ENCODE data around the gene TDRD3. TPM values are rescaled to one million over a fixed set of nuclear protein-coding genes. Genes with fewer than 3 reads are reported as not detected.

TDRD3 gene
- total RNA-seq, 1 donor from 2014 or later: 25.6 TPM

DNA sequence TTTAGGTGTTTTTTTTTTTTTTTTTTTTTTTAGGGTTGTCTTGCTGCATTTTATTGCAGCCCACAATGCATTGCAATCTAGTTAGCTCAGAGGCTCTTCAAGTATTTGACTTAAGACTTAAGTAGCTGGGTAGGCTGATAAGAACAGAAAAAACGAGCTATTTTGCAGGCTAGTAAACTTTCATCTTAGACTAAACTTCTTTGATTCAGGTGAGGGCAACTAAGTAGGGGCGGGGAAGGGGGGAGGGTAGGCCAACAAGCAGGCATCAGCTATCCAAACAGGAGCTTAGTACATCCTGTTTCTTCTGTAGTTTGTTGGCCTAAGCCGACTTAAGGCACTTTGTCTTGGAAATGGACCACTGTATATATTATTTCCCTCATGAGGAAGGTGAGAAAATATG is 4.9 kb upstream of the TDRD3 start:
- H3K9me3 ChIP-seq: no peaks in the 10 kb centered on the region
- ATAC-seq (peak; percentile 15), DNase-seq (peak; percentile 72)
- TF ChIP-seq, protein P1, sequence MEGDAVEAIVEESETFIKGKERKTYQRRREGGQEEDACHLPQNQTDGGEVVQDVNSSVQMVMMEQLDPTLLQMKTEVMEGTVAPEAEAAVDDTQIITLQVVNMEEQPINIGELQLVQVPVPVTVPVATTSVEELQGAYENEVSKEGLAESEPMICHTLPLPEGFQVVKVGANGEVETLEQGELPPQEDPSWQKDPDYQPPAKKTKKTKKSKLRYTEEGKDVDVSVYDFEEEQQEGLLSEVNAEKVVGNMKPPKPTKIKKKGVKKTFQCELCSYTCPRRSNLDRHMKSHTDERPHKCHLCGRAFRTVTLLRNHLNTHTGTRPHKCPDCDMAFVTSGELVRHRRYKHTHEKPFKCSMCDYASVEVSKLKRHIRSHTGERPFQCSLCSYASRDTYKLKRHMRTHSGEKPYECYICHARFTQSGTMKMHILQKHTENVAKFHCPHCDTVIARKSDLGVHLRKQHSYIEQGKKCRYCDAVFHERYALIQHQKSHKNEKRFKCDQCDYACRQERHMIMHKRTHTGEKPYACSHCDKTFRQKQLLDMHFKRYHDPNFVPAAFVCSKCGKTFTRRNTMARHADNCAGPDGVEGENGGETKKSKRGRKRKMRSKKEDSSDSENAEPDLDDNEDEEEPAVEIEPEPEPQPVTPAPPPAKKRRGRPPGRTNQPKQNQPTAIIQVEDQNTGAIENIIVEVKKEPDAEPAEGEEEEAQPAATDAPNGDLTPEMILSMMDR (IDR thresholded peaks at IDR 0.05): no peak
- no peak overlapping the region for H3K27ac ChIP-seq
- H3K36me3 ChIP-seq: no peaks in the 10 kb centered on the region
- H3K4me1 ChIP-seq: no peaks in the 10 kb centered on the region
- no peak overlapping the region for H3K4me3 ChIP-seq
- intact Hi-C loops (cut with DNase I): no loop called here
- H3K27me3 ChIP-seq: no peaks in the 10 kb centered on the region

DNA sequence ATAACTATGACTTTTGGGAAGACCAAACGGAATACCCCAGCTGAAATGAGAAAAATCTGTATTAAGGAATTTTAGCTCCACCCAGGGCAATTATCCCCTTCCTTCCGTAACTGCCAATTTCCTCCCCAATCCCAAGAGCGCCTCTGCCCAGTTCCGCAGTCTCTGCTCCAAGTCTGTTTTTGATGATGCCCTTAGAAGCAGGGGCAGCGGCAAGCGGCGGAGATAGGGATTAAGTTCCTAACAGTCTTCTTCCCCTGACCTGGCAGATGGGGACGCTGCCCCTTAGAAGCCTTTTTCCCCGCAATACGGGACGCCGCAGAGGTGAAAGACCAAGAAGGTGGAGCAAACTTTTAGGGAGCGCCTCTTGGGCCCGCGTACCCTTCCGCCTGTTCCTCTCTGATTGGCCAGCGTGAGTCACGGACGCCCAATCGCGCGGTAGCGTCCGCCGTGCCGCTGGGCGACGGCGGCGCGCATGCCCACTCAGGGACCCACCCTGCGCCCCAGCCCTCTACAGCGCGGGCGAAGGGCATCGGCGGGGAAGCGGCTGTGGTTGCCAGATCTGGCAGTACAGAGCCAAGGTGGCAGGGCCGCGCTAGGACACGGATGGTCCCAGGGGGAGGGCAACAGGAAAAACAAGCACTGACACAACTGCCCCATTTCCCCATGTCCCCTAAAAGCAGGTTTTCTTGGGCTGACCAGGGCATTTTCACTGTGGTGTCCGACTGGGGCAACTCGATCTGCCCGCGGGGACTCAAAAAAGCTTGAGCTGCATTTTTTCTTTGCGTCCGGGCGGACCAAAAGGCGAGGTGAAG is 843 bp upstream of the TDRD3 start:
- intact Hi-C loops (cut with DNase I): no loop called here
- Histone ChIP-seq H3K4me3 (peak overlapping the region; percentile 73), H3K36me3 (no peaks in the 10 kb centered on the region), H3K4me1 (peaks cover 11% of the 10 kb centered on the region), H3K9me3 (no peaks in the 10 kb centered on the region), H3K27me3 (no peaks in the 10 kb centered on the region), H3K27ac (peak overlapping the region; percentile 95)
- DNase-seq (peak; percentile 96), ATAC-seq (peak; percentile 95)
- TF ChIP-seq, protein P1 (IDR thresholded peaks at IDR 0.05): no peak

DNA sequence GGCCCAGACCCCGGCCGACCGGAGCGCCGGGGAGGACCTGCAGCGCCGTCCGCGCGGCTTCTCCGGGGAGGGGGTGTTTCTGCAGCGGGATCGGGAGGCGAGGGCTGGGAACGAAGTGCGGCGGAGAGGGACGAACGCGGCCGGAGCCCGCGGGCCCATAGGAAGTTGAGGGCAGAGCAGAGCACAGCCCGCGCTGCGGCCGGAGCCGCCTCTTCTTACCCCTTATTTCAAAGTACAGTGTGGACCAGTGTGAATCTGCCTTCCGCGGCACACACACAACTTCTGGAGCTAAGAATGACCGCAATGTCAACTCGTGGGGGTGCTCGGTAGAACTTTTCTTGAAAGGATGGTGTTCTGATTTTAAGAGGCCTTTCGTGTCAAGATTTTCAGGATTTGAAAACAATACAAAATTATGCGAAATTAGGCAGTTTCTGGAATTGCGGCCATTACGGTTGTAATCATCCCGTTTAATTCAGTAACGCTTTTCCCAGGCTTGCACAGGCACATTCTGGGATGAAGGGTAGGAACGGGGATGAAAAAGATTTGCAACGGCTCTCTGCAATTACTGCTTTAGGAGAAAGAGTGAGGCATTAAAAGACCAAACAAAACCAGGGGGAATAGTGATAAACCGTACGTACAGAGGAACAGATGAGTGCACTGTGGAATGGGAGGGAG is 821 bp downstream of the TDRD3 start:
- H3K27ac ChIP-seq: peak overlapping the region; percentile 95
- intact Hi-C loops (cut with DNase I): no loop called here
- no peaks in the 10 kb centered on the region for H3K9me3 ChIP-seq
- peak overlapping the region; percentile 73 for H3K4me3 ChIP-seq
- H3K36me3 ChIP-seq: no peaks in the 10 kb centered on the region
- no peaks in the 10 kb centered on the region for H3K27me3 ChIP-seq
- TF ChIP-seq, protein P1 (IDR thresholded peaks at IDR 0.05): no peak
- H3K4me1 ChIP-seq: peaks cover 11% of the 10 kb centered on the region
- DNase-seq (peak; percentile 88), ATAC-seq (peak; percentile 52)

DNA sequence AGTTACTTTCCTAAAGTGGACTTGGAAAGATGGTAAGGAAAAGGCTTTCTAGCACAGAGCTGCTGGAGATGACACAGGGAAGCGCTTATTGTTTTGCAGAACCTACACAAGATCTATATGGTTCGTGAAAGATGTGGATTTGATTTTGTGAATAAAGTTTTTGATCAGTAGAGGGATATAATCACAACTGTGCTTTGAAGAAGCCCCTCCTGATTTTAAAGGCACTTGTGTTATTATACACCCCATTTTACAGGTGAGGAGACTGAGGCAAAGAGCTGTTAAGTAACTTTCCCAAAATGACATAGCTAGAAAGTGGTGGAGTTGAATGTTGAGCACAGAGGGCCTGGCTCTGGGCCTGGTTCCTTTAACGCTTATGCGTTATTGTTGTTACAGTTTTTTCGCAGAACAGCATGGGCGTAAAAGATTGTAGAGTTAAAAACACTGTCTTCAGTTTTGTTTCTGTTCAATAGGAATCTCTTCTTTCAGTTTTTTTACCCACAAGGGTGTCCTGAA is 1.4 kb downstream of the TDRD3 start:
- Histone ChIP-seq H3K36me3 (no peaks in the 10 kb centered on the region), H3K4me3 (peak overlapping the region; percentile 73), H3K4me1 (peaks cover 11% of the 10 kb centered on the region), H3K27ac (peak overlapping the region; percentile 95), H3K27me3 (no peaks in the 10 kb centered on the region), H3K9me3 (no peaks in the 10 kb centered on the region)
- TF ChIP-seq, protein P1 (IDR thresholded peaks at IDR 0.05): no peak
- no peak for DNase-seq
- intact Hi-C loops (cut with DNase I): no loop called here
- no peak for ATAC-seq

DNA sequence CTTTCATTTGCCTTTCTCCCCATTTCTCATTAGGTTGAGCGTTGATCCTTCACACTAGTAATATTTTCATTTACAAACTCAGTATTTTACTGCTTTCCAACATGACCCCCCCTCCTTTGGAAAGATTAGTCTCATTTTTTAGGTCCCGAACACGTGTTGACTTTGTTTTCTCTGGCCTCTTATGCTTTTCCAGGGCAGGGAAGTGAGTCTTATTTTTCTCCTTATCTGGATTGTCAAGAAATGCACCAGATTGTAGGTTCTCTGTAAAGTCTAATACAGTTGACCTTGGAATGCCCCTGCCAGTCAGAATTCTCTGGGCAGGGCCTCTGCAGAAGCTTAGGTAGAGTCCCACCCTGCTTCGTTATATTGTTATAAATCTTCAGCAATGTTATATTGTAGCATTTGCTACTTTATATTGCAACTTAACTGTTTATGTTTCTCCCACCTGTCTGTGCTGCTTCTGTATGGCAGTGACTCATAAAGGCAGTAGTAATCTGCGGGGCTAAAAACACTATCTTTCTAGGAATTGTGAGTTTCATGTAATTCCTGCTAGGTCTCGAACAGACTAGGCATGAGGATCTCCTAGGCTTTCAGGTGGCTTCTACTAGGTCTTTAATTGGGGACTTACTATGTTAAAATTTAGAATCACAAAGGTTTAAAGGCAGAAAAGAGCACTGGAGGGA is 2.0 kb downstream of the TDRD3 start:
- intact Hi-C loops (cut with DNase I): no loop called here
- DNase-seq (no peak), ATAC-seq (no peak)
- H3K9me3 ChIP-seq: no peaks in the 10 kb centered on the region
- H3K27ac ChIP-seq: peak overlapping the region; percentile 95
- H3K36me3 ChIP-seq: no peaks in the 10 kb centered on the region
- peaks cover 11% of the 10 kb centered on the region for H3K4me1 ChIP-seq
- no peaks in the 10 kb centered on the region for H3K27me3 ChIP-seq
- H3K4me3 ChIP-seq: peak overlapping the region; percentile 73
- TF ChIP-seq, protein P1 (IDR thresholded peaks at IDR 0.05): no peak

Measured in upper lobe of right lung (tissue), 1 donor.